ENCODE measurements around the gene PPIP5K2.
"Not testable (repeated sequence)": the region's sequence is repeated elsewhere in the genome, so short reads cannot be mapped to it uniquely, and the experiment has no call there.

The PPIP5K2 gene

GRCh38 chr5:103127292-103127817 lies 7.3 kb downstream of the PPIP5K2 start:
- no peaks in the 10 kb centered on the region for H3K9me3 ChIP-seq (ENCODE audit: control insufficient read depth, low read length)
- no peak overlapping the region for H3K4me3 ChIP-seq (ENCODE audit: low read length)
- no peak overlapping the region for H3K9ac ChIP-seq (ENCODE audit: low read length)
- H3K36me3 ChIP-seq (ENCODE audit: control insufficient read depth, insufficient read depth, low read length) = no peaks in the 10 kb centered on the region
- no peaks in the 10 kb centered on the region for H3K27me3 ChIP-seq (ENCODE audit: control insufficient read depth, insufficient read depth, low read length)
- peaks cover 6% of the 10 kb centered on the region for H3K4me1 ChIP-seq (ENCODE audit: control insufficient read depth, insufficient read depth, low read length)

DNA sequence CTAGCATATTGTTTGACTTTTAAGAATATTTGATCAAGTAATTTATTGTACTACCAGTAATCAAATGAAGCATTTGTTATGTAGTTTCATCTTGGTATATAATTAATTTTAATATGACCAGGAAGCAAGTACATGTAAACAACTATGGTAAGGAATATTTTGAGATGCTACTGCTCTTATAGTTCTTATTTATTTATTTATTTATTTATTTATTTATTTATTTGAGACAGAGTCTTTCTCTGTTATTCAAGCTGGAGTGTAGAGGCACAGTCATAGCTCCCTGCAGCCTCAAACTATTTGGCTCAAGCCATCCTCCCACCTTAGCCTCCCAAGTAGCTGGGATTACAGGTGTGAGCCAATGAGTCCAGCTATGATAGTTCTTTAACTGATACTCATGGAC lies 8.1 kb downstream of the PPIP5K2 start:
- no peak overlapping the region for H3K4me3 ChIP-seq (ENCODE audit: low read length)
- peaks cover 6% of the 10 kb centered on the region for H3K4me1 ChIP-seq (ENCODE audit: control insufficient read depth, insufficient read depth, low read length)
- H3K9me3 ChIP-seq (ENCODE audit: control insufficient read depth, low read length) = no peaks in the 10 kb centered on the region
- H3K27me3 ChIP-seq (ENCODE audit: control insufficient read depth, insufficient read depth, low read length) = no peaks in the 10 kb centered on the region
- H3K9ac ChIP-seq (ENCODE audit: low read length) = no peak overlapping the region
- H3K36me3 ChIP-seq (ENCODE audit: control insufficient read depth, insufficient read depth, low read length) = no peaks in the 10 kb centered on the region

GRCh38 chr5:103132684-103133083 lies 12.6 kb downstream of the PPIP5K2 start:
- no peaks in the 10 kb centered on the region for H3K4me1 ChIP-seq (ENCODE audit: control insufficient read depth, insufficient read depth, low read length)

GRCh38 chr5:103133231-103133630 lies 13.1 kb downstream of the PPIP5K2 start:
- Histone ChIP-seq H3K36me3 (ENCODE audit: control insufficient read depth, insufficient read depth, low read length) (no peaks in the 10 kb centered on the region), H3K9me3 (ENCODE audit: control insufficient read depth, low read length) (no peaks in the 10 kb centered on the region), H3K27me3 (ENCODE audit: control insufficient read depth, insufficient read depth, low read length) (no peaks in the 10 kb centered on the region), H3K9ac (ENCODE audit: low read length) (no peak overlapping the region), H3K4me3 (ENCODE audit: low read length) (no peak overlapping the region), H3K4me1 (ENCODE audit: control insufficient read depth, insufficient read depth, low read length) (no peaks in the 10 kb centered on the region)

More at GRCh38 chr5:103132684-103133083, 12.6 kb downstream of the PPIP5K2 start:
- Histone ChIP-seq H3K27me3 (ENCODE audit: control insufficient read depth, insufficient read depth, low read length) (no peaks in the 10 kb centered on the region), H3K9ac (ENCODE audit: low read length) (no peak overlapping the region), H3K9me3 (ENCODE audit: control insufficient read depth, low read length) (no peaks in the 10 kb centered on the region), H3K4me3 (ENCODE audit: low read length) (no peak overlapping the region), H3K36me3 (ENCODE audit: control insufficient read depth, insufficient read depth, low read length) (no peaks in the 10 kb centered on the region)

GRCh38 chr5:103135461-103135860 lies 15.4 kb downstream of the PPIP5K2 start:
- Histone ChIP-seq H3K36me3 (ENCODE audit: control insufficient read depth, insufficient read depth, low read length) (no peaks in the 10 kb centered on the region), H3K4me1 (ENCODE audit: control insufficient read depth, insufficient read depth, low read length) (no peaks in the 10 kb centered on the region), H3K4me3 (ENCODE audit: low read length) (no peak overlapping the region), H3K9ac (ENCODE audit: low read length) (no peak overlapping the region), H3K27me3 (ENCODE audit: control insufficient read depth, insufficient read depth, low read length) (no peaks in the 10 kb centered on the region), H3K9me3 (ENCODE audit: control insufficient read depth, low read length) (no peaks in the 10 kb centered on the region)

GRCh38 chr5:103138202-103138690 lies 18.1 kb downstream of the PPIP5K2 start:
- no peaks in the 10 kb centered on the region for H3K9me3 ChIP-seq (ENCODE audit: control insufficient read depth, low read length)
- no peak overlapping the region for H3K9ac ChIP-seq (ENCODE audit: low read length)
- no peaks in the 10 kb centered on the region for H3K4me1 ChIP-seq (ENCODE audit: control insufficient read depth, insufficient read depth, low read length)
- H3K4me3 ChIP-seq (ENCODE audit: low read length) = no peak overlapping the region
- no peaks in the 10 kb centered on the region for H3K36me3 ChIP-seq (ENCODE audit: control insufficient read depth, insufficient read depth, low read length)
- H3K27me3 ChIP-seq (ENCODE audit: control insufficient read depth, insufficient read depth, low read length) = no peaks in the 10 kb centered on the region

GRCh38 chr5:103139264-103139865 lies 19.3 kb downstream of the PPIP5K2 start:
- no peak overlapping the region for H3K4me3 ChIP-seq (ENCODE audit: low read length)
- H3K9me3 ChIP-seq (ENCODE audit: control insufficient read depth, low read length) = no peaks in the 10 kb centered on the region
- no peaks in the 10 kb centered on the region for H3K36me3 ChIP-seq (ENCODE audit: control insufficient read depth, insufficient read depth, low read length)
- H3K9ac ChIP-seq (ENCODE audit: low read length) = no peak overlapping the region
- H3K27me3 ChIP-seq (ENCODE audit: control insufficient read depth, insufficient read depth, low read length) = no peaks in the 10 kb centered on the region
- no peaks in the 10 kb centered on the region for H3K4me1 ChIP-seq (ENCODE audit: control insufficient read depth, insufficient read depth, low read length)

GRCh38 chr5:103142132-103142531 lies 22.0 kb downstream of the PPIP5K2 start:
- not testable (repeated sequence) for H3K9ac ChIP-seq (ENCODE audit: low read length); H3K4me3 ChIP-seq (ENCODE audit: low read length); H3K36me3 ChIP-seq (ENCODE audit: control insufficient read depth, insufficient read depth, low read length); H3K27me3 ChIP-seq (ENCODE audit: control insufficient read depth, insufficient read depth, low read length); H3K9me3 ChIP-seq (ENCODE audit: control insufficient read depth, low read length); H3K4me1 ChIP-seq (ENCODE audit: control insufficient read depth, insufficient read depth, low read length)

DNA sequence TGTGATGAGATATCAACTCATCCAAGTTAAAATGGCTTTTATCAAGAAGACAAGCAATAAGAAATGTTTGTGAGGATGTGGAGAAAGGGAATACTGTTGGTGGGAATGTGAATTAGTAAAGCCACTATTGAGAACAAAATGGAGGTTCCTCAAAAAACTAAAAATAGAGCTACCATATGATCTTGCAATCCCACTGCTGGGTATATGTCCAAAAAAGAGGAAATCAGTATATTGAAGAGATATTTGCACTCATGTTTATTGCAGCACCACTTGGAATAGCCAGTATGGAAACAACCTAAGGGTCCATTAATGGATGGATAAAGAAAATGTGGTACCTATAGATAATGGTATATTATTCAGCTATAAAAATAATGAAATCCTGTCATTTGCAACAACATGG lies 25.1 kb downstream of the PPIP5K2 start:
- H3K4me3 ChIP-seq (ENCODE audit: low read length) = no peak overlapping the region

GRCh38 chr5:103148213-103148612 lies 28.1 kb downstream of the PPIP5K2 start:
- Histone ChIP-seq H3K36me3 (ENCODE audit: control insufficient read depth, insufficient read depth, low read length) (no peaks in the 10 kb centered on the region), H3K27me3 (ENCODE audit: control insufficient read depth, insufficient read depth, low read length) (no peaks in the 10 kb centered on the region), H3K9ac (ENCODE audit: low read length) (no peak overlapping the region), H3K4me3 (ENCODE audit: low read length) (no peak overlapping the region), H3K4me1 (ENCODE audit: control insufficient read depth, insufficient read depth, low read length) (no peaks in the 10 kb centered on the region), H3K9me3 (ENCODE audit: control insufficient read depth, low read length) (no peaks in the 10 kb centered on the region)

More for the DNA sequence above, 25.1 kb downstream of the PPIP5K2 start:
- no peak overlapping the region for H3K9ac ChIP-seq (ENCODE audit: low read length)
- H3K9me3 ChIP-seq (ENCODE audit: control insufficient read depth, low read length) = no peaks in the 10 kb centered on the region
- H3K4me1 ChIP-seq (ENCODE audit: control insufficient read depth, insufficient read depth, low read length) = no peaks in the 10 kb centered on the region
- H3K36me3 ChIP-seq (ENCODE audit: control insufficient read depth, insufficient read depth, low read length) = no peaks in the 10 kb centered on the region
- H3K27me3 ChIP-seq (ENCODE audit: control insufficient read depth, insufficient read depth, low read length) = no peaks in the 10 kb centered on the region

DNA sequence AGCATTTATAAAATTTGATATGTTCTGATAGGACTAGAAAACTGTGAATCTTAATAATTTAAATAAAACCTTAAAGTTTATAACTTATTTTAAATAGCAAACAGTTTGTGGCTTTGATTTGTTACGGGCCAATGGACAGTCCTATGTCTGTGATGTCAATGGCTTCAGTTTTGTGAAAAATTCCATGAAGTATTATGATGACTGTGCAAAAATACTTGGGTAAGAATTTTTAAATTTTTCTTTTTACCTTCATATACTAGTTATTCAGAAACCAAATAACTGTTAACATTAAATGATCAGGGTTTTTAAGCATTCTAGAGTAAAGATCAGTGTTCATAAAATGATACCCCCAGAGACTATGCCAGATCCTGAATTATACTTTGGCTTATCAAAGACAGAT lies 31.1 kb downstream of the PPIP5K2 start:
- Histone ChIP-seq H3K9ac (ENCODE audit: low read length) (no peak overlapping the region), H3K27me3 (ENCODE audit: control insufficient read depth, insufficient read depth, low read length) (no peaks in the 10 kb centered on the region), H3K36me3 (ENCODE audit: control insufficient read depth, insufficient read depth, low read length) (no peaks in the 10 kb centered on the region), H3K9me3 (ENCODE audit: control insufficient read depth, low read length) (no peaks in the 10 kb centered on the region), H3K4me3 (ENCODE audit: low read length) (no peak overlapping the region), H3K4me1 (ENCODE audit: control insufficient read depth, insufficient read depth, low read length) (no peaks in the 10 kb centered on the region)

DNA sequence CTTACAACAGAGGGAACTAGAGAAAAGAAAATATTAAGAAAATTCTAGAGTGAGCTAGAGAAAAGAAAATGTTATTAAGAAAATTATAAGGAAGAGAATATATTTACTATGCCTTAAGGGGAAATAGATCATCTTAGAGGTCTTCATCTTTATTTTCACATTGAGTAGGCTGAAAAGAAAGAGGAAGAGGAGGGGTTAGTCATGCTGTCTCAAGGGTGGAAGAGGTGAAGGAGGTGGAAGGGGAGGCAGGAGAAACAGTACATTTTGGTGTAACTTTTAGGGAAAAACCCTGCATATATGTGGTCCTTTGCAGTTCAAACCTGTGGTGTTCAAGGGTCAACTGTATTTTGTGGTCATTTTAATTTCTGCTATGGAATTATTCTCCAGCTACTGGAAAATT lies 46.6 kb downstream of the PPIP5K2 start:
- Histone ChIP-seq H3K9ac (ENCODE audit: low read length) (no peak overlapping the region), H3K27me3 (ENCODE audit: control insufficient read depth, insufficient read depth, low read length) (no peaks in the 10 kb centered on the region), H3K36me3 (ENCODE audit: control insufficient read depth, insufficient read depth, low read length) (no peaks in the 10 kb centered on the region)

DNA sequence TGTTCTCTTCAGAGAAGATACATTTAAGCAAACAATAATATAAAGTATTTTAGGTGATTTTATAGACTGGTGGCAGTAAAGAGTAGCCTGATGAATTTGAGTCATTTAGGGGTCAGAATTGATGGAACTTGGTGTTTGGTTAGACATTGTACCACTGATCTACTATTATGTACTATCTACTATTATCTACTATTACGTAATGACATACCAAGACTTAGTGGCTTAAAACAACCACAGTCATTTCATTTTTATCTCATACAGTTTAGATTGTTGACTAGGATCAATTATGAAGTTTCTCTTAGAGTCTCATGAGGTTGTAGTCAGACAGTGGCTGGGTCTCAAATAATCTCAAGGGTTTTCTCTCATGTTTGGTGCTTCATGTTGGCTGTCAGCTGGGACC lies 54.0 kb downstream of the PPIP5K2 start:
- H3K9me3 ChIP-seq (ENCODE audit: control insufficient read depth, low read length) = no peaks in the 10 kb centered on the region
- no peaks in the 10 kb centered on the region for H3K27me3 ChIP-seq (ENCODE audit: control insufficient read depth, insufficient read depth, low read length)
- no peak overlapping the region for H3K9ac ChIP-seq (ENCODE audit: low read length)
- no peaks in the 10 kb centered on the region for H3K36me3 ChIP-seq (ENCODE audit: control insufficient read depth, insufficient read depth, low read length)
- H3K4me1 ChIP-seq (ENCODE audit: control insufficient read depth, insufficient read depth, low read length) = no peaks in the 10 kb centered on the region
- no peak overlapping the region for H3K4me3 ChIP-seq (ENCODE audit: low read length)

More for the DNA sequence above, 46.6 kb downstream of the PPIP5K2 start:
- no peaks in the 10 kb centered on the region for H3K4me1 ChIP-seq (ENCODE audit: control insufficient read depth, insufficient read depth, low read length)
- no peaks in the 10 kb centered on the region for H3K9me3 ChIP-seq (ENCODE audit: control insufficient read depth, low read length)
- no peak overlapping the region for H3K4me3 ChIP-seq (ENCODE audit: low read length)
